HG02763 (cell line): ENCODE measurements around the gene LRRC8B.
"Not testable (repeated sequence)": the region's sequence is repeated elsewhere in the genome, so short reads cannot be mapped to it uniquely, and the experiment has no call there.

Experiments
- ATAC-seq: cut with Tn5 transposase; IDR thresholded peaks from one replicate; pipeline ENCODE4 v1.9.1; 2021; ENCODE audit warnings: mild to moderate bottlenecking, moderate library complexity; ENCODE audit not compliant: unreplicated experiment

LRRC8B gene

GRCh38 chr1:89578946-89579684 lies 54.5 kb downstream of the LRRC8B start:
- ATAC-seq: no peak

GRCh38 chr1:89580036-89580435 lies 55.4 kb downstream of the LRRC8B start:
- no peak for ATAC-seq

GRCh38 chr1:89581859-89582258 lies 57.2 kb downstream of the LRRC8B start:
- ATAC-seq: no peak

- no peak for ATAC-seq
Measured at GRCh38 chr1:89582571-89582970, 57.9 kb downstream of the LRRC8B start.

GRCh38 chr1:89584211-89584610 lies 59.6 kb downstream of the LRRC8B start:
- no peak for ATAC-seq

- no peak for ATAC-seq
Measured at GRCh38 chr1:89584781-89585180, 60.2 kb downstream of the LRRC8B start.

GRCh38 chr1:89587729-89588161 lies 63.1 kb downstream of the LRRC8B start:
- ATAC-seq: no peak

- ATAC-seq: no peak
Measured at GRCh38 chr1:89588480-89588879, 63.9 kb downstream of the LRRC8B start.

GRCh38 chr1:89589515-89589914 lies 64.9 kb downstream of the LRRC8B start:
- ATAC-seq: no peak

- no peak for ATAC-seq
Measured at GRCh38 chr1:89590341-89591080, 65.9 kb downstream of the LRRC8B start.

GRCh38 chr1:89592861-89593302 lies 68.3 kb downstream of the LRRC8B start:
- not testable (repeated sequence) for ATAC-seq

GRCh38 chr1:89594096-89594740 lies 69.6 kb downstream of the LRRC8B start:
- ATAC-seq: no peak

GRCh38 chr1:89596698-89597097 lies 72.1 kb downstream of the LRRC8B start:
- ATAC-seq: no peak

- no peak for ATAC-seq
Measured at GRCh38 chr1:89598450-89599331, 74.1 kb downstream of the LRRC8B start.

GRCh38 chr1:89599332-89599630 lies 74.7 kb downstream of the LRRC8B start:
- no peak for ATAC-seq

- no peak for ATAC-seq
Measured at GRCh38 chr1:89600451-89601224, 76.0 kb downstream of the LRRC8B start.

- no peak for ATAC-seq
Measured at GRCh38 chr1:89602871-89603404, 78.3 kb downstream of the LRRC8B start.

- no peak for ATAC-seq
Measured at GRCh38 chr1:89603651-89604413, 79.2 kb downstream of the LRRC8B start.

GRCh38 chr1:89604414-89604735 lies 79.7 kb downstream of the LRRC8B start:
- ATAC-seq: no peak
